Renal cortical epithelial cell (primary cell): ENCODE data around the gene PLBD2. TPM values are rescaled to one million over a fixed set of nuclear protein-coding genes. Genes with fewer than 3 reads are reported as not detected.
"Not testable (repeated sequence)": the region's sequence is repeated elsewhere in the genome, so short reads cannot be mapped to it uniquely, and the experiment has no call there.

Experiments used
- DNase-seq: peaks from one replicate; pipeline ENCODE4 v3.0.0-alpha.2; 2011; ENCODE audit warnings: low read depth
- total RNA-seq: library from RNA; depleted of rRNA; stranded (reverse); fragments of >200 nt; gene quantifications from 2 replicates; pipeline ENCODE4 v1.2.3, GENCODE V29; 2014

PLBD2 gene
- total RNA-seq, 1 donor from 2014 or later = 51.0 TPM

GRCh38 chr12:113334786-113335539 lies 23.4 kb upstream of the PLBD2 start, which contains the start of gene SLC8B1:
Gene SLC8B1 (minus strand): TSS chr12:113335109. CDS start chr12:113332878, 2,231 bp downstream.
- DNase-seq = peak; percentile 56

DNA sequence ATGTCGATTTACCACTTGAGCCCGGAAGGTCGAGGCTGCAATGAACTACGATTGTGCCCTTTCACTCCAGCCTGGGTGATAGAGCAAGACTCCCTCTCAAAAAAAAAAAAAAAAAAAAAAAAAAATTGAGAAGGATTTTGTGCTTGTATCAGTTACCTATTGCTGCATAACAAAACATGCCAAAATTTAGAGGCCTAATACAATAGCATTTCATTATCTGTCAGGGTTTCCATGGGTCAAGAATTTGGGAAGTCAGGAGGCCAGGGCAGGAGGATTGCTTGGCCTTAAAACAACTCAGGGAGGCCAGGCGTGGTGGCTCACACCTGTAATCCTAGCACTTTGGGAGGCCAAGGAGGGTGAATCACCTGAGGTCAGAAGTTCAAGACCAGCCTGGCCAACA lies 18.8 kb upstream of the PLBD2 start:
- DNase-seq = no peak

- DNase-seq = no peak
Measured at GRCh38 chr12:113340061-113340460, 18.3 kb upstream of the PLBD2 start.

DNA sequence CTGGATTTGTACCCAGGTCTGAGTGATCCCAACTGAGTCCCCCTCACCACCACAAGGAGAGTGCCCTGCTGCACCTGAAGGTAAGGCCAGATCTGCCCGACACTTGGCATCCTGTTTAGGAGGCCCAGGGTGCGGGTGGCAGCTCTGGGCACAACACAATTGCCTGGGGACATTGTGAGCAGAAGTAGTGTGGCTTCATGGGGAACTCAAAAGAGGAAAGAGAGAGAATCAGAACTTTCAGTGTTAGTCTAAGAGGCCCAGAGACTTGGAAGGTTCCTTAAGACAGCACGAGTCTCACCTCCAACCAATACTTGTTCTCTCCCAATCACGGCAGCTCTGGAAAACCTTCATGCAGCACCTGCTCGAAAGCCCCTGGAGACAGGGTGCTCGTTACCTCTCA lies 16.9 kb upstream of the PLBD2 start:
- DNase-seq = no peak

- no peak for DNase-seq
Measured at GRCh38 chr12:113345318-113345717, 13.1 kb upstream of the PLBD2 start.

GRCh38 chr12:113346353-113346752 lies 12.0 kb upstream of the PLBD2 start:
- no peak for DNase-seq

GRCh38 chr12:113347107-113347506 lies 11.3 kb upstream of the PLBD2 start:
- no peak for DNase-seq

GRCh38 chr12:113347892-113348291 lies 10.5 kb upstream of the PLBD2 start:
- DNase-seq = no peak

GRCh38 chr12:113348849-113349536 lies 9.4 kb upstream of the PLBD2 start:
- DNase-seq = no peak

- no peak for DNase-seq
Measured at GRCh38 chr12:113351089-113351488, 7.3 kb upstream of the PLBD2 start.

DNA sequence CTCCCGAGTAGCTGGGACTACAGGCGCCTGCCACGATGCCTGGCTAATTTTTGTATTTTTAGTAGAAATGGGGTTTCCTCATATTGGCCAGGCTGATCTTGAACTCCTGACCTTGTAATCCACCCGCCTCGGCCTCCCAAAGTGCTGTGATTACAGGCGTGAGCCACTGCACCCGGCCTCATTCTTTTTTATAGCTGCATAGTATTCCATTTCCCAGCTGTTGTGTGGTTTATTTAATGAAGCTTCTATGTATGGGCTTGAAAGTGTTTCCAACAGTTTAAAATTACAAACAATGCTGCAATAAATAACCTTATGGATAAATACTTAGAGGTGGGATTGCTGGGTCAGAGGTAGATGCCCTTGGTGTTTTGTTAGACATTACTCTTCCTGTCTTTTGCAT lies 4.2 kb upstream of the PLBD2 start:
- DNase-seq = not testable (repeated sequence)

DNA sequence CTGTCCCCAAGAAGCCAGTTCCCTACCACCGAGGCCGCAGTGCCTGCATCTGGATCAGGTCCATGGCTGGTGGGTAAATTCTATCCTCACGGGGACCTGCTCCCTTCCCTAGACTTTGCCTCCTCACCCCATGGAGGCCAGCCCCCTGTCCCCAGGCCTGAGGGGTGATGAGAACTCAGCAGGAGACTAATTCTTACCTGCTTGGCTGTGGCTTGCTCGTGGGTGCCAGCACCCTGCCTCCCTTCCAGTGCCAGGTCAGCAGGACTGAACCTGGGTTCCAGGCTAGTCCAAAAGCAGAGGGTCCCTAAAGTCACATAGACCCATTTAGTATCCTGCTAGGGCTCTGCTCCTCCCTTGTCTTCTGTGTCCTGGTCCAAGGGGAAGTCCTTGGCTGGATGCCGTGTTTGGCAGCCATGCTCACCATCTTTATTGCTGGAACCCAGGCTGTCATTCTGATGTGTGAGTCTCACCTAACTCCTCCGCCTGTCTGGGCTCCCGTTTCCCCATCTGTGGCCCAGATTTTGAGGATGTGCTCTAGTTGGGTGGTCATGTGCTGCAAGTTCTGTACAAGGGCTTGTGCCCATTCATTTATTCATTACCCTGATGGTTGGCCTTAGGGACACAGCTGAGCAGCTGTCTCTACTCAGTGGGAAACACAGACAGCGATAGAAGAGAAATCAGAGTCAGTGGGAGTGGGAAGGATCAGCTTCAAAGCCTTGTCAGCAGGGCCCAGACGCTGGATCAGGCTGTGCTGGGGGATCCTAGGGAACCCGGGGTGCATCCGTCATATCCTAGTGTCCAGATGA lies 949 bp downstream of the PLBD2 start:
- DNase-seq = no peak

DNA sequence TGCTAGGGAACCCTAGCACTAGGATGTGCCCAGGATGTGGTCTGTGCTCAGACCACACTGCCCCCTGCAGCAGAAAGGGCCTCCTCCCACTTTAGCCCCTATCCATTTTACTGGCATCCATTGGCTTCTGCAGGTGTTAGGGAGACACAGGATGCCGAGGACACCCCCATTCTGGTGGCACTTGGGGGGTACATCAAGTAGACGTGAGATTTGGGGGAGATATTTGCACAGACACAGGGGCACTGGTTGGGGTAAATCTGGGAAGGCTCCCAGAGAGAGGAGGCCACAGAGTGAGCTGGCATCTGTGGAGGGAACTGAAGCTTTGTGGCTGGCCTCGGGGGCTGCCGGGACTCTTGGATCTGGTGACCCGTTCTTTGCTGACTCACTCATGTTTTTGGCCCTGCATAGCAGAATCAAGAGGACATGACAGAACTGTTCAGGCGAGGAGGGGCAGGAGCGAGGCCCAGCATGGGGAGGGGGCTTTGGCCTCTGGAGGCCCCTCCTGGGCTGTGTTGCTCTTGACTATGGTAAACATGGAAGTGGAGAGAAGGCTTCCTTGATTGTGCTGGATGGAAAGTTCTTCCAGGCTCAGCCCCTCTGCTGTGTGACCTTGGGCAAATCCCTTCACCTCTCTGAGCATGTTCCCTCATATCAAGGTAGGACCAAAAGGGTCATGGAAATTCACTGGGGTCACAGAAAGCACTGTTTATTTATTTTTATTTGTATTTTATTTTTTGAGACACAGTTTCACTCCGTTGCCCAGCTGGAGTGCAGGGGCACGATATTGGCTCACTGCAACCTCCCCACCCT lies 1.8 kb downstream of the PLBD2 start:
- DNase-seq = no peak

GRCh38 chr12:113361574-113362370 lies 3.4 kb downstream of the PLBD2 start:
- no peak for DNase-seq

DNA sequence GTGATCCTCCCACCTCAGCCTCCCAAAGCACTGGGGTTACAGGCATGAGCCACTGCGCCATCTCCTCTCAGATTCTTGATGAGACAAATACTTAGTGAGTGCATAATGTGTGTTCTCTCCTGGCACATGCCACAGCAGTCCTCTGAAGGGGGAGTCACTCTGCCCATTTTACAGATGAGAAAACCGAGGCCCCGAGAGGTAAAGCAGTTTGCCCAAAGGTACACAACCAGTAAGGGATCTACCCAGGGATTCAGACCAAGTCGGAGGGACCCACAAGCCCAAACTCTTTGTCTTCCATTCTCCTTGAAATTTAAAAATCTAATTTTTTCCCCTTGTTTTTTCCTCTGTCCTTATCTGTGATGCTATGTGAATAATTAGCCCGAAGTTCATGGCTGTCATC lies 6.3 kb downstream of the PLBD2 start:
- no peak for DNase-seq

GRCh38 chr12:113365639-113366395 lies 7.4 kb downstream of the PLBD2 start:
- no peak for DNase-seq

DNA sequence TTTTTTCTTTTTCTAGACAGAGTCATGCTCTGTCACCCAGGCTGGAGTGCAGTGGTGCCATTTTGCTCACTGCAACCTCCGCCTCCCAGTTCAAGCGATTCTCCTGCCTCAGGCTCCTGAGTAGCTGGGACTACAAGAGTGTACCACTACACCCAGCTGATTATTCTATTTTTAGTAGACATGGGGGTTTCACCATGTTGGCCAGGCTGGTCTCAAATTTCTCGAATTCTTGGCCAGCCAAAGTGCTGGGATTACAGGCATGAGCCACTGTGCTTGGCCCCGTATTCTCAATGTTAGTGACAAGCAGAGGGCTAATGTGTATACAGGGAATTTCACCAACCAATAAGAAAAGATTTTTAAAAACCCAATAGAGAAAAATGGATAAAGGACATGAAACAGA lies 8.4 kb downstream of the PLBD2 start:
- no peak for DNase-seq

- no peak for DNase-seq
Measured at GRCh38 chr12:113368331-113368730, 9.9 kb downstream of the PLBD2 start.

DNA sequence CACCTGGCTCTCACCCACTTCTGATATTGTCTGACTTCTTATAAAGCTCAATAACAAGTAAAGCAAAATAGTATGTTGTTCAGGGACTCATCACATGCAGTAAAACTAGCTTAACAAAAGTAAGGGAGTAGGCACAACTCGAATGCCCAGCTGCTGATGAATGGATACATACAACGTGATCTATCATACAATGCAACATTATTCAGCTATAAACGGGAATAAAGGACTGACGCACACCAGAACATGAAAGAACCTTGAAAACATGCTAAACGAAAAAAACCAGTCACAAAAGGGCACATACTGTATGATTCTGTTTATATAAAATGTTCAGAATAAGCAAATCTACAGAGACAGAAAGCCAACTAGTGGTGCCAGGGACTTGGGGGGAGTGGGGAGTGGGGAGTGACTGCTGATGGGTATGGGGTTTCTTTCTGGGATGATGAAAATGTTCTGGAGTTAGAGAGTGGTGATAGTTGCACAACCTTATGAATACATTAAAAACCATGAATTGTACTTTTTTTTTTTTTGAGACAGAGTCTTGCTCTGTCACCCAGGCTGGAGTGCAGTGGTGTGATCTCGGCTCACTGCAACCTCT lies 11.1 kb downstream of the PLBD2 start:
- no peak for DNase-seq
